Mucosa of descending colon (tissue), 3 donors: ENCODE data around the gene WDR20. TPM values are rescaled to one million over a fixed set of nuclear protein-coding genes. Genes with fewer than 3 reads are reported as not detected.
"Not testable (repeated sequence)": the region's sequence is repeated elsewhere in the genome, so short reads cannot be mapped to it uniquely, and the experiment has no call there.

ENCODE experiments used
- ATAC-seq: fragments of 200-7000 bp; cut with Tn5 transposase; one replicate; pipeline ENCODE4 v1.9.1; 2020; ENCODE audit warnings: mild to moderate bottlenecking, moderate library complexity
- DNase-seq, 3 donors: peaks; one replicate each; pipeline ENCODE4 v3.0.0-alpha.2; 2020
- H3K36me3 ChIP-seq: fragments of 200-600 bp; one replicate; pipeline ENCODE4 v1.8.0; 2021; ENCODE audit warnings: low read depth, mild to moderate bottlenecking
- H3K4me1 ChIP-seq: fragments of 200-600 bp; one replicate; pipeline ENCODE4 v1.8.0; 2021; ENCODE audit warnings: low read depth, mild to moderate bottlenecking
- H3K4me3 ChIP-seq: fragments of 200-600 bp; one replicate; pipeline ENCODE4 v1.8.0; 2021; ENCODE audit warnings: mild to moderate bottlenecking
- H3K9me3 ChIP-seq: fragments of 200-600 bp; one replicate; pipeline ENCODE4 v1.8.0; 2021; ENCODE audit warnings: mild to moderate bottlenecking
- intact Hi-C, 2 donors: fragments of 100-400 bp; cut with DNase I in 1 of 2; cut with micrococcal nuclease in 1 of 2; formaldehyde crosslinking; loops; one replicate each; pipeline versions ENCODE4 v1.11.0 to v1.11.1; 2022; cut with DNase I, micrococcal nuclease
- total RNA-seq, 3 donors: library from RNA; stranded (reverse); fragmentation: NEBNext Ultra II Directional in 2 of 3; extraction: Animal tissue kit (Norgen Biotek cat#: 25700) in 2 of 3; gene quantifications; one replicate each; pipeline versions ENCODE4 v1.2.1 to v1.2.4, GENCODE V29; 2021 to 2023
- TF ChIP-seq, protein P1 (sequence below): fragments of 200-600 bp; IDR thresholded peaks from one replicate; pipeline ENCODE4 v1.8.0; 2022; ENCODE audit warnings: antibody characterized with exemption, mild to moderate bottlenecking
- donor health status: DM: no; HTN: no; CAD: no; lungs with moderate emphysema.
- donor health status: DM: no; HTN: no; CAD: no.
- donor health status: DM: no; HTN: yes; CAD: no.

The WDR20 gene
- total RNA-seq, 3 donors from 2014 or later = 36.2 to 49.4 (median 40.9) TPM

DNA sequence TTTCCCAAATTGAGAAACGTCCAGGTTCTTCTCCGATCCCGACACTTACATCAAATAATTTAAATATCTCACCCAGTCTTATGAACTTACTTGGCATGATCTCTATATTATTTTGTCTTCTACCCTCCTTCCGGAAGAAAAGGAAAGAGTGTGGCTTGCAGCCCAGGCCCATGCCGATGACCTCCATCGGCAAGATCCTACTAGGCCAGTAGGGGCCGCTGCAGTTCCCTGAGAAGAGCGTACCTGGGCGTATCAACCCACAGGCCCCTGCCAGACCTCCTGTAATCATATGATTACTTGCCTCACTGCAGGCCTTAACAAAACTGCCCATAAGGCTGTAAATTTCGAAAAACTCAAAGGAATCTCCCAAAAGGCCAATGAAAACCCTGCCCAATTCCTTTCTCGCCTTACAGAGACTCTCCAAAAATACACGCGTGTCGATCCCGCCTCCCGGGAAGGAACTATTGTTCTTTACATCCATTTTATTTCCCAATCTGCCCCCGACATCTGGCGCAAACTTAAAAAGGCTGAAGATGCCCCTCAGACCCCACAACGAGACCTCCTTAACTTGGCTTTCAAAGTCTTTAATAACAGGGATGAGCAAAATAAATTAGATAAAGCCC is 95.7 kb downstream of the WDR20 start:
- TF ChIP-seq, protein P1, sequence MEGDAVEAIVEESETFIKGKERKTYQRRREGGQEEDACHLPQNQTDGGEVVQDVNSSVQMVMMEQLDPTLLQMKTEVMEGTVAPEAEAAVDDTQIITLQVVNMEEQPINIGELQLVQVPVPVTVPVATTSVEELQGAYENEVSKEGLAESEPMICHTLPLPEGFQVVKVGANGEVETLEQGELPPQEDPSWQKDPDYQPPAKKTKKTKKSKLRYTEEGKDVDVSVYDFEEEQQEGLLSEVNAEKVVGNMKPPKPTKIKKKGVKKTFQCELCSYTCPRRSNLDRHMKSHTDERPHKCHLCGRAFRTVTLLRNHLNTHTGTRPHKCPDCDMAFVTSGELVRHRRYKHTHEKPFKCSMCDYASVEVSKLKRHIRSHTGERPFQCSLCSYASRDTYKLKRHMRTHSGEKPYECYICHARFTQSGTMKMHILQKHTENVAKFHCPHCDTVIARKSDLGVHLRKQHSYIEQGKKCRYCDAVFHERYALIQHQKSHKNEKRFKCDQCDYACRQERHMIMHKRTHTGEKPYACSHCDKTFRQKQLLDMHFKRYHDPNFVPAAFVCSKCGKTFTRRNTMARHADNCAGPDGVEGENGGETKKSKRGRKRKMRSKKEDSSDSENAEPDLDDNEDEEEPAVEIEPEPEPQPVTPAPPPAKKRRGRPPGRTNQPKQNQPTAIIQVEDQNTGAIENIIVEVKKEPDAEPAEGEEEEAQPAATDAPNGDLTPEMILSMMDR = peak; percentile 60
- Histone ChIP-seq H3K4me1 (no peaks in the 10 kb centered on the region), H3K36me3 (no peaks in the 10 kb centered on the region), H3K9me3 (no peaks in the 10 kb centered on the region), H3K4me3 (no peak overlapping the region)
- intact Hi-C loops = loop anchor here (5.0 to 10.0 kb wide), 2 partner anchors 79 to 82 kb away; partner anchors contain the start of gene ZNF839 (in 2 of the 2)
- DNase-seq (peak; percentile 73 to 91 (median 87)), ATAC-seq (peak; percentile 97)

DNA sequence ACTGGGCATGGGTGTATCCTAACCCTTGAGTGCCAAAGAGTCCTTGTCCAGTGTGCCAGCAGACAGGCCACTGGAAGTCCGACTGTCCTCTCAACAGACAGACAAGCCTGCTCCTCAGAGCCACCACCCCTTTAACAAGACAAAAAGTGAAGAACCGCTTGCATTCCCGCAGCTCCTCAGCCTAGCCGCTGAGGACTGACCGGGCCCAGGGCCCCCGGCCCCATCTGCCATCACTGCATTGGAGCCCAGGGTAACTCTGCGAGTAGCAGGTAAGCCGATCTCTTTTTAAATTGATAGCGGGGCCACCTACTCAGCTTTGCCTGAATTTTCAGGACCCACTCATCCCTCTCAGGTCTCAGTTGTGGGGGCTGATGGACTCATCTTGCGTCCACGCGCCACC is 96.3 kb downstream of the WDR20 start:
- DNase-seq = no peak
- TF ChIP-seq, protein P1 = no peak
- Histone ChIP-seq H3K4me3 (no peak overlapping the region), H3K36me3 (no peaks in the 10 kb centered on the region), H3K4me1 (no peaks in the 10 kb centered on the region), H3K9me3 (no peaks in the 10 kb centered on the region)
- intact Hi-C loops = loop anchor here (5.0 to 10.0 kb wide), 2 partner anchors 79 to 81 kb away; partner anchors contain the start of gene ZNF839 (in 2 of the 2)
- ATAC-seq = no peak

DNA sequence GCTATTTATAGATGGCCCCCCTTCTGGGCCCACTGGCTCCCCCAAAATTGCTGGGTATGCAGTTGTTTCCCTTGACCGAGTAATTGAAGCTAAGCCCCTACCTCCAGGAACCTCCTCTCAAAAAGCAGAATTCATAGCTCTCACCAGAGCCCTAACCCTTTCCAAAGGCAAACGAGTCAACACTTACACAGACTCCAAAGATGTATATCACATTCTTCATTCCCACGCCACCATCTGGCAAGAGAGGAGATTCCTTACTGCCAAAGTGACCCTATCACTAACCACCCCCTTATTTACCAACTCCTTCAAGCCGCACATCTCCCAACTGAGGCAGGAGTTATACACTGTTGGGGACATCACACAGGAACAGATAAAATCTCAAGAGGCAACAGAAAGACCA is 98.4 kb downstream of the WDR20 start:
- Histone ChIP-seq H3K4me1 (no peaks in the 10 kb centered on the region), H3K9me3 (no peaks in the 10 kb centered on the region), H3K4me3 (no peak overlapping the region), H3K36me3 (no peaks in the 10 kb centered on the region)
- no peak for ATAC-seq
- intact Hi-C loops = loop anchor here (5.0 to 10.0 kb wide), 2 partner anchors 77 to 79 kb away; partner anchors contain the start of gene ZNF839 (in 2 of the 2)
- no peak for DNase-seq
- TF ChIP-seq, protein P1 = no peak

DNA sequence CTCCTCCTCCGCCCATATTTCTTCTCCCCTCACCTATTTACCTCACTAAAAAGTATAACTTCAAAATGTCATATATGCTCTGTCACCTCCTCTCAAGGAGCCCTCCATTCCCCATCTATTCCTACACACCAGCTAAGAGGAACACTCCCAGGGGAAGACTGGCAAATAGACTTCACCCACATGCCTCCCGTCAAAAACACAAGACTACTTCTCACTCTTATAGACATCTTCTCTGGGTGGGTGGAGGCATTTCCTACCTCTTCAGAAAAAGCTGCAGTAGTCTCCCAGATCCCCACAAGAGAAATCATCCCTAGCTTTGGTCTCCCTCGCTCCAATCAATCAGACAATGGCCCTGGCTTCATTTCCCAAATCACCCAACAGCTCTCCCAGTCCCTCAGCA is 99.1 kb downstream of the WDR20 start:
- no peak for ATAC-seq
- intact Hi-C loops = loop anchor here (5.0 to 10.0 kb wide), 2 partner anchors 76 to 79 kb away; partner anchors contain the start of gene ZNF839 (in 2 of the 2)

DNA sequence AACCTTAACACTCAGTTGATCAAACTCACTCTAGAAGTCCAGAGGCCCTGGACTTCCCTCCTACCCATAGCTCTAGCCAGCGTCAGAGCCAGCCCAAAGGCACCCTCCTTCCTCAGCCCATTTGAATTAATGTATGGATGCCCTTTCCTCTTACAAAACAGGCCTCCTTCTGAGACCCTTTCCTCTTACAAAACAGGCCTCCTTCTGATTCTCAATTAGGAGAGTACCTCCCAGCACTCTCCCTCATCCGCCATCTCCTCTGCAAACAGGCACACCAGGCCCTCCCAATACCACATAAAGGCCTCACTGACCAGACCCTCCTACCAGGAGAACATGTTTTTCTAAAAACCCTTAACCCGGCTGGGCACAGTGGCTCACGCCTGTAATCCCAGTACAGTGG is 99.5 kb downstream of the WDR20 start:
- intact Hi-C loops = loop anchor here (5.0 to 10.0 kb wide), 2 partner anchors 76 to 78 kb away; partner anchors contain the start of gene ZNF839 (in 2 of the 2)
- Histone ChIP-seq H3K4me1 (no peaks in the 10 kb centered on the region), H3K4me3 (no peak overlapping the region)

More for the DNA sequence above, 99.1 kb downstream of the WDR20 start:
- Histone ChIP-seq H3K4me1 (no peaks in the 10 kb centered on the region), H3K9me3 (no peaks in the 10 kb centered on the region), H3K4me3 (no peak overlapping the region), H3K36me3 (no peaks in the 10 kb centered on the region)
- no peak for DNase-seq
- TF ChIP-seq, protein P1 = no peak

DNA sequence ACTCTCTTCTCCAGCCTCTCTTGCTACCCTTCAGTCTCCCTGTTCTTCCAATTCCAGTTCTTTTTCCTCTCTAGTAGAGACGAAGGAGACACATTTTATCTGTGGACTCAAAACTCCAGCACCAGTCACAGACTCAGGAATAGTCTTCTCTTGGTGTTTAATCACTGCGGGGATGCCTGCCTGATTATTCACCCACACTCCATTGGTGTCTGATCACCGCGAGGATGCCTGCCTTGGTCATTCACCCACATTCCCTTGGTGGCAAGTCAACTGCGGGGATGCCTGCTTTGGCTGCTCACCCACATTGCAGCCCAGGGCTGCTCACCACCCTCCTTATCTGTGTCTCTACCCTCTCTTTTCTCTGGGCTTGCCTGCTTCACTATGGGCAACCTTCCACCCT is 100.8 kb downstream of the WDR20 start:
- H3K4me1 ChIP-seq, H3K36me3 ChIP-seq, H3K9me3 ChIP-seq, DNase-seq, intact Hi-C loops, H3K4me3 ChIP-seq, ATAC-seq: not testable (repeated sequence)

More for the DNA sequence above, 99.5 kb downstream of the WDR20 start:
- no peak for ATAC-seq
- Histone ChIP-seq H3K36me3 (no peaks in the 10 kb centered on the region), H3K9me3 (no peaks in the 10 kb centered on the region)
- TF ChIP-seq, protein P1 = no peak
- DNase-seq = no peak
